ENCODE results near the gene SPOCK1.

SPOCK1 gene

DNA sequence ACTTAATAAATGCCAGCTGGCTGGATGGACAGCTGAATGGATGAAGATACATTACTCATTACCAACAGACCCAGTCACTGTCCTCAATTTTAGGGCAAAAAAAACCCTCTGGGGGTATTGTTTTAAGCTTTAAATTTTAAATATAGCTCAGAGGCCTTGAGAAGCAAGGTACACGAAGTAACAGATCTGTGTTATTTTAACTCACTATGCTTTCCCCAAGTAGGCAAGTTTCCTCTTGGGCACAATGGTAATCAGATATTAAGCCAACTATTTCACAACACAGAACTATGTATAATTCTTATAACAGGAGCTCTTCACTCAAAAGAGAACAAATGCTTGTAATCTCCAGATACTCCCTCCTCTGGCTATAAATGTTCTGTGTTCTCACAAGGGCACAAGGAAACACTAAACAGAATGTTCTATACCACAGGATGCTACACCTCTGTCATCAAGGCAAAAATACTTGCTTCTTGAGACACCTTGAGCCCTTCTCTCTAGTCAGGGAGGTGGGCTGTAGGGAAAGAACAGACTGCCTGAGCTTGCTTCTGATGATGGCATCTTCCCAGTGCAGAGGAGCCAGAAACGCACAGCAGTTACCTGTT, 443.8 kb downstream of the SPOCK1 start:
- no peak for DNase-seq

DNA sequence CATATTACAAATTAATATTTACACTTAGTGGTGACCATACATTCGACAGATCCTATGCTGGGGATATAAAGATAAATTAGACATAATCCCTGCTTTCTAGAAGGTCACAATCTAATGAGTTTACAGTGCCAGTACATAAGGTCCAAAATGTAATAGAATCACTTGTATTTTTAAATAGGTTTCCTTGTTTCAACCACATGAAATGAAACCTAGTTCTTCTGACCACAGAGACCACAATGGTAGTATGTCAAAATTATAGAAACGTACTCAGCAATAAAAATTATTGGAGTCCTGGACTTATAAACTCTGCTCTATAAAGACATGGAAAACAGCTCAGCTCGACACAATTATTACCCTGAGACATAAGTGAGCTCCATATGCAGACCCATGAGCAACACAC, 444.3 kb downstream of the SPOCK1 start:
- no peak for DNase-seq

DNA sequence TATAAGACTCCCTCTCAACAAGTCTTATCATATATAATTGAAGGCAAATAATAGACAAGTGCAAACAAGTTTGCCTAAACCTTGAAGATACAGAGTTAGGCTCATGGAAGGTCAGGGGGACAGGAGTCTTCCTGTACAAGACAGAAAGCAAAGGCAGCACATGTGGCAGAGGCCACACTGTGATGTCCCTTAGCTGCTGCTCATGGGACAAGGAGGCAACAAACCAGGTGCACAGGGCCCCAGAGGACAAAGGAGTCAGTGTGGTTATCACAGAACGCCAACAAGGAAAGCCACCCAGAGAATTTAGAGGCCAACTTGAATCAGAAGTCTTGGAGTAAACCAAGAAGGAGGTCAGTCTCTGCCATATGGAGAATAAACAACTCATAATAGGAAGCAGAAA, 444.8 kb downstream of the SPOCK1 start:
- no peak for DNase-seq

DNA sequence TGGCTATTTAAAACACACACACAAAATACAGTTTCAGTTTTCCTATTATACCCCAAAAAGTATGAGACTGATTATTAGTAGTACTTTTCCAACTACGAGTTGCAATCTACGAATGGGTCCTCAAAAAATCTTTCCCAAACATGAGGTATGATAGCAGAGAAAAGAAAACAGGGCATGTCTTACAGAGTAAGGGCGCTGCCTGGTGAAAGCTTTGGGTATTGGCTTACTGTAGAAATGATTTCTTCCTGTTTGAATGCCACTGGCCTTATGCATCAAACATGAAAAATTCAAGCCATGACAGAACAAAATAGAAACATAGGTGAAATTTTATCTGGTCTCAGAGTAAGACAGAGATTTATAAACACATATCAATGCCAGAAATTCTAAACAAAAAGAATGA, 448.0 kb downstream of the SPOCK1 start:
- no peak for DNase-seq

DNA sequence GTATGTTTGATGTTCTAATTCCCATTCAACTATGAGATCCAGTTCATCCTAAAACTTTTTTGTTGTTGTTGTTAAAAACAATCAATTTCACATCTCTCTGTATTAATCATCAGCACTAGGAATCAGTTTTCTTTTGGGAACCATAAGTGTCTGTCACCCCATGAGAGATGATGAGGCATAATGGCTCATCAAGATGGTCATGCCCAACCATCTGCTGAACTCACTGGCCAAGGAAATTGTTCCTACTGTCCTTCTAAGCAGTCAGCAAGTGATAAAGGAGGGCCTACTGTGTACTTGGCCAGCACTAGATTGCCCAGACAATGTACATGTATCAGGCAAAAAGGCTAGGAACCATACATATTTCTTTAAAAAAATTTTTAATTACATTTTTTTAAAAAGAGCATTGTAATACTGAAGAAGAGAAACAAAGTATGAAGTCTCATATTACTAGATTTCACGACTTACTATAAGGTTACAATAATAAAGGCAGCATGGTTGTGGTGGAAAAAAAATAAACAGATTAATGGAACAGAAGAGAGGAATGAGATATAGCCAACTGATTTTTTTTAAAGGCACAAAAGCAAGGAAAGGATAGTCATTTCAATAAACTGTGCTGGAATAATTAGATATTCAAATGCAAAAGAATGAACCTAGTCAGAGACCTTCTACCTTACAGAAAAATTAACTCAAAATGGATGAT, 458.3 kb downstream of the SPOCK1 start:
- DNase-seq: no peak

- DNase-seq: no peak
Observed at GRCh38 chr5:137040024-137040423, 459.1 kb downstream of the SPOCK1 start.

GRCh38 chr5:137037848-137038247, 461.3 kb downstream of the SPOCK1 start:
- DNase-seq: no peak

DNA sequence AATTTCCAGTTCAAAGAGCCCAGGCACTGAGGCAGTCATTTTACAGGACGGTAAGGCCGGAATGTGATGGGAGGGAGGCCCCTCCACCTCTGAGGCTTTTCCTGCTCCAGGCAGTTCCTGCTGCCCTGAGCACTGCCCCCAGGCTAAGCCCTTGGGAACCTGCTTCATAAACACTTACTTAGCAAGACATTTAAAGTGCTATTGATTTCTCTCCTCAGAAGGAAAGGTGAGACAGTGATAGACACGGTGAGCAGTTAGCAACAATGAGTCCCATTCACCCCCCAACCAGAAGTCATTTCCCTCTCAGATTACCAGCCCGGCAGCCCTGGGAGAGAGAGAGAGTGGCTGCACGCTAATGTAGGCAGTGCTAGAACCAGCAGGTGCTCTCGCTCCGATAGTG, 462.5 kb downstream of the SPOCK1 start:
- no peak for DNase-seq

GRCh38 chr5:137035480-137035878, 463.6 kb downstream of the SPOCK1 start:
- DNase-seq: no peak

DNA sequence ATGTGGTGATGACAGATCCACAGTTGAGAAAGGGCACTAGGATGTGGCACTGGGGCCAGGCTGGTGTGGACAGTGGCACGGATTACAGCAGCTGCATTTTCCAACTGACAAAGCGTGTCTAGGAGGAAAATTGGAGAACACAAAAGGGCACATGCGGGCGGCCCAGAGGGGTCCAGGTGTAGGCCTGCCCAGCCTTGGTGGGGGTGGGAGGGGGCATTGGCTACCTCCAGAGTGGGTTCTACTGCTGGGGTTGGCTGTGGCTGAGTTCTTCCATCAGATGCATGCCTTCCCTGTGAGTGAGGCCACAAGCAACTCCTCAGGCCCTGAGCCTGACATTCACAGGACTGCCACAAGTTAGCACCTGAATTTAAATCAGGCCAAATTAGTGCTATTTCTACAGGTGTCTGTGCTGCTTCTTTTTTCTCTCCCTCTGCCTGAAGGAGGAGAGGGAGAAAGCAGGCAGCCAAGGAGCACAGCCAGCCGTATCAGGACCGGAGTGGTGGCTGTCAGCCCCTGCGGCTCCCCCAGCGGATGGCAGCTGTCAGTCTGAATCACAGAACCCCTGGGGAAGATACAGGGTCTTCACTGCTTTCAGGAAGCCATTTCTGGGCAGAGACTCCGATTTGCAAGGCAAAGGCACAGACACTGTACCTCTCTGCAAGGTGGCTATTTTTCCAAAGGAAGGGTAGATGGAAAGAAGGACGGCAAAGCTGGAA, 464.2 kb downstream of the SPOCK1 start:
- DNase-seq: no peak

DNA sequence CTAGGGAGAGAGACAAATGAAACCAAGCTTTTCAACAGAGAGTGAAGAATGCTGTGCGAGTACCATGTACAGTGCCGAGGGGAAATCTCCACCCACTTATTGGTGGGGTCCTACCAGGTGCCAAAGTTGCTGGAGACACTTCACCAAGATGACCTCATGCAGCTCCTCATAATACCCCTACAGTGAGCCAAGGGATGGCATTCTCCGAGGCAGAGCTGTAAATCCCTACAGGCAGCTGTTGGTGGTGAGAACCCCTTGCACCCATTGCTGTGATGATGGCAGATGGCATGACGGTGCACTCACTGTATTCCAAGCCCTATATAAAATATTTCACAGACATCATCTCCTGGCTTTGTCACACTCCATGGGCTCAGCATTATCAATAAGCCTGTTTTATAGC, 464.9 kb downstream of the SPOCK1 start:
- no peak for DNase-seq

GRCh38 chr5:137032929-137033328, 466.2 kb downstream of the SPOCK1 start:
- no peak for DNase-seq

DNA sequence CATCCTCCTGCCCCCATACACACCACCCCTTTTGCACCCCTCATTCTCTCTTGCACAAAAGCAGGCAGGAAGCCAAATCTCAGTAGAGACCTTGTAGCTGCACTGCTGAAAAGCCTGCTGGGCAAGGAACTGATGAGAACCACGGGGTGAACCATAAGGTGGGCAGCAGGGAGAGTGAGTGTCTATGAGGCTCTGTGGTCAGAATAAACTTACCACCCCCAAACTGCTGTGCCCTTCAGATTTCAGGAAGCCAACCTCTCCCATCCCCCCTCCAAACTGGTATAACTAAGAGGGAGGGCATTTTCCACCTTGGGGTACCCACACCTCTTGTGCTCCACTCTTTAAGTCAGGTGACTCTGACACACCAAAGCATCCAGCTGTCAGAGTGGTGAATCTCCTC, 471.4 kb downstream of the SPOCK1 start:
- DNase-seq: no peak

- DNase-seq: no peak
Observed at GRCh38 chr5:137026296-137026695, 472.8 kb downstream of the SPOCK1 start.

DNA sequence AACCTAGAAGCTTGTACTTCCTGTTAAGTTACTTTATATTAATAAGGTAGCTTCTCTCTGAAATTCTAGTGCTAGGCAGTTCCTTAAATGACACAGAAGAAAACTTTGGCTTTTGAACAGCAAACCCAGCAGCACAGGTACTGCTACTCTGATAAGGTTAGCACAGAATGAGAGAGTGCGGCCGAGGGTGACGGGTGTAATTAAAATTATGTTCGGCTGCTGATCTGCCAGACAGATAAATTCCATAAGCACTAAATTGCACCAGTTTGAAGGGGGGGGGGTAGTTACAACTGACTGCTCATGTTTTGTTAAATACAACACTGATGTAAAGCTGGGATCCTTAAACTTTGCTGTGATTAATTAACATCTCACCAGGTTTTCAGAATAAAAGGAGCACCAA, 475.1 kb downstream of the SPOCK1 start:
- no peak for DNase-seq

DNA sequence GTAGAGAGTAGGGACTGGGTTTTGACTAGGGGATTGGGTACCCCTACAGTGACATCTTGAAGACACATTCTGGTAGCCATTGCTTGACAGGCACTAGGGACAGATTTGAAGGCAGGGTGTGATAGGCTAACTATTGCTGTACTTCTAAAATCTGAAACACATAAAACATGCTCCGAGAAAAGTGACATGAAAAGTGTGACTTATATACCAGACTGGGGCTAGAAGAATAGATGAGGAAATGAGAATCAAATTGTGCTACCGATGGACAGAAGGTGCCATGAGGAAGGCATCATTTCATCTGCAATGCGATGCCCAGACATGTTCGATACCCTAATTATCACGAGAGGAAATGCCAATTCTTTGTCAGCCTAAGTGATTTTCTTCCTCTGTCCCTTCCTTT, 475.8 kb downstream of the SPOCK1 start:
- DNase-seq: no peak

- DNase-seq: no peak
Observed at GRCh38 chr5:137022725-137023124, 476.4 kb downstream of the SPOCK1 start.

DNA sequence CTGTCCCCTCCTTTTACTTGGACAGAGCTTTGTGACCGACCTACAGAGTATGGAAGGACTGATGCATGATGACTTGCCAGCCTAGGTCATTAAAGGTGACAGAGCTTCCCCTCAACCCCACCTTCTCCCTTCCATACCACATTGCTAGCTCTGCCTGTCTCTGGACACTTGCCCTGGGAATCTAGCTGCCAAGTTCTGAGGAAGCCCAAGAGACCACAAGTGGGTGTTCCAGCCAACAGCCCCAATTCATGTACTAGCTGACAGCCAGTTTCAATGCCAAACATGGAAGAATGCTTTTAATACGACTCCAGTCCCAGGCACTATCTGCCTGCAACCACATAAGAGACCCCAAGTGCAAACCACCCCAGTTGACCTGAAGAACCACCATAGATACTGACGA, 477.1 kb downstream of the SPOCK1 start:
- no peak for DNase-seq

- no peak for DNase-seq
Observed at GRCh38 chr5:137019229-137019628, 479.9 kb downstream of the SPOCK1 start.

DNA sequence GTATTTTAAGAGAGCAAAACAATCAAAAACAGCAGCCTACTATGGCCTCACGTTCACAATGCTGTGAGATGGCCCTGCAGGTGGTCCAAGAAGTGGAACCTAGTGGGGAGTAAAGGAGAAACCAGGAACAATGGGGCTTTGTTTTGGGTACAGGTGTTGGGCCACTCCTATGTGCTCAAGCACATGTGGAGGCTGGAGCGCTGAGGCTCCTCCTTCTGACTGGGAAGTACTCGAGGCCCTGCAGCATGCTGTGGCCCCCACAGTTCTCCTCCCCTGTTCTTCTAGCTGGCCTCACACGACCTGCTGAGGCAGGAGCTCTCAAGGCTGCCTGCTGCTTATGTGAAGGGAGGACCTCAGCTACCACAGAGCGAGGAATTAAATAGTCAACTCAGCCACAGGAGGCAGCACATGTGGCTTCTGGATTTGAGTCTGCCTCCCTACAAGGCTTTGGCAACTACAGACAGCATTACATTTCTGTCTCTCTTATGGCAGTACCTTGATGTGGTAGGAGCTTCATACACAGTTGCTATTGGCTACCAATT, 482.3 kb downstream of the SPOCK1 start:
- DNase-seq: no peak

GRCh38 chr5:137015540-137016116, 483.5 kb downstream of the SPOCK1 start:
- no peak for DNase-seq

- no peak for DNase-seq
Observed at GRCh38 chr5:137014731-137015130, 484.4 kb downstream of the SPOCK1 start.

- DNase-seq: no peak
Observed at GRCh38 chr5:137010226-137010625, 488.9 kb downstream of the SPOCK1 start.

GRCh38 chr5:137004279-137004678, 494.8 kb downstream of the SPOCK1 start:
- no peak for DNase-seq

Data from CD4-positive, alpha-beta T cell treated with Interleukin-12 subunit alpha and Interleukin-12 subunit beta, for 1 hour (primary cell).